H1 (cell line): Measurements from ENCODE around the gene CTH. TPM values are rescaled to one million over a fixed set of nuclear protein-coding genes. Genes with fewer than 3 reads are reported as not detected.

Source experiments
- CTCF ChIA-PET: fragments of 300-600 bp; sonication (Branson Sonifier 250); formaldehyde crosslinking; loops from one replicate; lab custom pipeline; 2021; ENCODE audit not compliant: partially characterized antibody; lab: Charles Lee
- POLR2A ChIA-PET: fragments of 300-600 bp; sonication (Branson Sonifier 250); formaldehyde crosslinking; loops from one replicate; lab custom pipeline; 2021; ENCODE audit warnings: inconsistent platforms; ENCODE audit not compliant: partially characterized antibody; lab: Charles Lee
- DNase-seq, 2 experiments: peaks; one replicate each; pipeline versions ENCODE4 v3.0.0 to v3.0.0-alpha.2; 2010 to 2022; ENCODE audit warnings: low spot score in 2 of 2, low read depth in 1 of 2, mixed read lengths in 1 of 2
- FAIRE-seq: peaks from 2 replicates; lab custom pipeline; 2011; peaks lifted over from hg19 to GRCh38; lab: Jason Lieb, UNC
- H2AFZ ChIP-seq: 2 replicates; pipeline ENCODE4 v1.8.1; 2012; ENCODE audit warnings: low read length, inconsistent platforms
- H2AK5ac ChIP-seq: 2 replicates; pipeline ENCODE4 v1.6.1; 2013; ENCODE audit warnings: low read depth, low read length
- H2BK120ac ChIP-seq: replicated peaks from 2 replicates; pipeline ENCODE3; 2013; ENCODE audit warnings: low read depth, low read length, inconsistent platforms
- H2BK12ac ChIP-seq: 2 replicates; pipeline ENCODE4 v1.6.1; 2013; ENCODE audit warnings: low read depth, low read length
- H2BK15ac ChIP-seq: 2 replicates; pipeline ENCODE4 v1.6.1; 2013; ENCODE audit warnings: low read length
- H2BK20ac ChIP-seq: 2 replicates; pipeline ENCODE4 v1.6.1; 2013; ENCODE audit warnings: low read length
- H2BK5ac ChIP-seq: 2 replicates; pipeline ENCODE4 v1.6.1; 2013; ENCODE audit warnings: low read depth, low read length
- H3K14ac ChIP-seq: 2 replicates; pipeline ENCODE4 v1.6.1; 2013; ENCODE audit warnings: inconsistent platforms; ENCODE audit not compliant: insufficient read length
- H3K18ac ChIP-seq: 2 replicates; pipeline ENCODE4 v1.6.1; 2013; ENCODE audit warnings: low read length; ENCODE audit errors: extremely low read depth
- H3K23ac ChIP-seq: 2 replicates; pipeline ENCODE4 v1.6.1; 2013; ENCODE audit warnings: inconsistent platforms; ENCODE audit not compliant: insufficient read length
- H3K23me2 ChIP-seq: 2 replicates; pipeline ENCODE4 v1.6.1; 2013; ENCODE audit warnings: low read depth, low read length
- H3K27ac ChIP-seq: 2 replicates; pipeline ENCODE4 v1.6.1; 2011; ENCODE audit warnings: low read depth, low read length, inconsistent platforms
- H3K27me3 ChIP-seq, 4 experiments: replicated peaks in 1 of 4; 1 replicate in 1 of 4; 2 replicates in 3 of 4; pipeline versions ENCODE4 v1.6.1 to v1.8.1; 2011 to 2013; ENCODE audit warnings: low read length in 3 of 4, mild to moderate bottlenecking in 3 of 4, inconsistent platforms in 2 of 4, mixed read lengths in 2 of 4, moderate library complexity in 1 of 4; ENCODE audit not compliant: control insufficient read depth in 3 of 4, insufficient read depth in 3 of 4; ENCODE audit errors: extremely low read depth in 1 of 4
- H3K36me3 ChIP-seq, 4 experiments: 2 replicates each; pipeline versions ENCODE4 v1.6.1 to v1.8.1; 2011 to 2013; ENCODE audit warnings: mild to moderate bottlenecking in 4 of 4, low read length in 3 of 4, moderate library complexity in 2 of 4, control low read depth in 1 of 4, inconsistent platforms in 1 of 4; ENCODE audit not compliant: insufficient read depth in 4 of 4, control insufficient read depth in 2 of 4
- H3K4ac ChIP-seq: replicated peaks from 2 replicates; pipeline ENCODE3; 2013; ENCODE audit warnings: low read length, low read depth, mixed read lengths, inconsistent platforms; ENCODE audit not compliant: insufficient read length
- H3K4me1 ChIP-seq, 4 experiments: replicated peaks in 1 of 4; 1 replicate in 1 of 4; 2 replicates in 3 of 4; pipeline versions ENCODE4 v1.6.1 to v1.8.1; 2011 to 2013; ENCODE audit warnings: low read length in 3 of 4, inconsistent platforms in 2 of 4, mixed read lengths in 1 of 4; ENCODE audit not compliant: insufficient read depth in 4 of 4, control insufficient read depth in 3 of 4
- H3K4me2 ChIP-seq, 2 experiments: 2 replicates each; pipeline versions ENCODE4 v1.6.1 to v1.8.1; 2011 to 2013; ENCODE audit warnings: low read depth in 2 of 2, low read length in 2 of 2, control low read depth in 1 of 2, inconsistent platforms in 1 of 2, mild to moderate bottlenecking in 1 of 2; ENCODE audit not compliant: insufficient read depth in 1 of 2
- H3K4me3 ChIP-seq, 4 experiments: fragments of 200-600, 300-600 bp in 1 of 4; sonication (generic), shearing (Covaris generic), sonication (Bioruptor Twin) in 1 of 4; 2 replicates each; pipeline versions ENCODE4 v1.5.1 to v1.8.1; 2011 to 2016; ENCODE audit warnings: low read length in 4 of 4, low read depth in 3 of 4, control low read depth in 2 of 4, inconsistent platforms in 2 of 4, mild to moderate bottlenecking in 2 of 4, mixed read lengths in 1 of 4, moderate library complexity in 1 of 4; ENCODE audit not compliant: insufficient read depth in 2 of 4; ENCODE audit errors: extremely low read depth in 1 of 4
- H3K56ac ChIP-seq: replicated peaks from 2 replicates; pipeline ENCODE3; 2013; ENCODE audit warnings: low read depth, mild to moderate bottlenecking, mixed read lengths, low read length, inconsistent platforms; ENCODE audit not compliant: insufficient read length
- H3K79me1 ChIP-seq: 2 replicates; pipeline ENCODE4 v1.6.1; 2013; ENCODE audit warnings: low read depth, low read length, control low read depth
- H3K79me2 ChIP-seq, 2 experiments: 2 replicates each; pipeline versions ENCODE4 v1.6.1 to v1.8.1; 2012 to 2013; ENCODE audit warnings: low read length in 2 of 2, mild to moderate bottlenecking in 2 of 2, inconsistent platforms in 1 of 2; ENCODE audit not compliant: insufficient read depth in 2 of 2, control insufficient read depth in 1 of 2
- H3K9ac ChIP-seq, 4 experiments: replicated peaks in 1 of 4; 1 replicate in 1 of 4; 2 replicates in 3 of 4; pipeline versions ENCODE4 v1.6.1 to v1.8.1; 2011 to 2013; ENCODE audit warnings: low read depth in 3 of 4, low read length in 3 of 4, control low read depth in 2 of 4, mild to moderate bottlenecking in 2 of 4, moderate library complexity in 2 of 4, inconsistent platforms in 1 of 4; ENCODE audit errors: extremely low read depth in 1 of 4
- H3K9me3 ChIP-seq, 2 experiments: 2 replicates each; pipeline versions ENCODE4 v1.6.1 to v1.8.1; 2012 to 2013; ENCODE audit warnings: mild to moderate bottlenecking in 2 of 2, moderate library complexity in 2 of 2, control low read depth in 1 of 2, inconsistent platforms in 1 of 2, low read depth in 1 of 2, low read length in 1 of 2, mixed read lengths in 1 of 2; ENCODE audit not compliant: insufficient read depth in 2 of 2
- H4K20me1 ChIP-seq, 2 experiments: replicated peaks in 1 of 2; 2 replicates each; pipeline versions ENCODE3 to v1.8.1; 2011 to 2013; ENCODE audit warnings: inconsistent platforms in 2 of 2, low read length in 2 of 2, mild to moderate bottlenecking in 1 of 2; ENCODE audit not compliant: insufficient read depth in 2 of 2, control insufficient read depth in 1 of 2
- H4K5ac ChIP-seq: 2 replicates; pipeline ENCODE4 v1.6.1; 2013; ENCODE audit warnings: low read length, low read depth, mixed read lengths, inconsistent platforms; ENCODE audit not compliant: insufficient read length
- H4K8ac ChIP-seq: 2 replicates; pipeline ENCODE4 v1.8.0; 2013; ENCODE audit warnings: mild to moderate bottlenecking, moderate library complexity, low read length, inconsistent platforms; ENCODE audit not compliant: insufficient read depth; ENCODE audit errors: extremely low read depth
- H4K91ac ChIP-seq: replicated peaks from 2 replicates; pipeline ENCODE3; 2013; ENCODE audit warnings: low read length, mixed read lengths, inconsistent platforms; ENCODE audit not compliant: insufficient read length
- ASH2L ChIP-seq: fragments of 200-600, 300-600 bp; sonication (generic); IDR thresholded peaks from one replicate; pipeline ENCODE4 v1.7.1; 2017; ENCODE audit warnings: low read length
- RXRA ChIP-seq: IDR thresholded peaks from 2 replicates; pipeline ENCODE4 v1.6.1; 2011; ENCODE audit warnings: low read depth, mild to moderate bottlenecking, low read length, moderate library complexity; ENCODE audit not compliant: insufficient read depth
- WGBS, 2 experiments: shearing (Covaris generic) in 1 of 2; methylation state at CpG; one replicate each; pipeline versions ENCODE4 v1.1.6 to v1.1.7; 2013 to 2015; ENCODE audit warnings: low lambda C conversion rate in 2 of 2, mixed read lengths in 2 of 2, inconsistent platforms in 1 of 2, low coverage in 1 of 2, missing lambda C conversion rate in 1 of 2; ENCODE audit not compliant: insufficient replicate concordance in 2 of 2, insufficient coverage in 1 of 2, insufficient read length in 1 of 2; ENCODE audit errors: extremely low coverage in 1 of 2, missing lambda C conversion rate in 1 of 2; 5-methylcytosine and 5-hydroxymethylcytosine counted together
- polyA plus RNA-seq, 7 experiments: library from polyadenylated mRNA; depleted of rRNA in 3 of 7; stranded (reverse) in 5 of 7; unstranded in 2 of 7; fragments of >200 nt in 5 of 7; fragments of 200-250 nt in 2 of 7; gene quantifications; 1 replicate in 5 of 7; 2 replicates in 1 of 7; 4 replicates in 1 of 7; pipeline versions ENCODE4 v1.2.1 to v1.2.3, GENCODE V29; 2011 to 2013; ENCODE audit warnings: missing spikeins in 2 of 7, mixed read lengths in 2 of 7
- total RNA-seq: library from RNA; stranded (reverse); fragmentation: NEBNext Ultra II Directional; extraction: Animal tissue kit (Norgen Biotek cat#: 25700); gene quantifications from 2 replicates; pipeline ENCODE4 v1.2.1, GENCODE V29; 2021

CTH gene
- total and polyA plus RNA-seq, 2 of the 8 experiments (the other 6 are each of a cell fraction or from before 2014, with no cell fraction given): 31.7 to 33.2 TPM

DNA sequence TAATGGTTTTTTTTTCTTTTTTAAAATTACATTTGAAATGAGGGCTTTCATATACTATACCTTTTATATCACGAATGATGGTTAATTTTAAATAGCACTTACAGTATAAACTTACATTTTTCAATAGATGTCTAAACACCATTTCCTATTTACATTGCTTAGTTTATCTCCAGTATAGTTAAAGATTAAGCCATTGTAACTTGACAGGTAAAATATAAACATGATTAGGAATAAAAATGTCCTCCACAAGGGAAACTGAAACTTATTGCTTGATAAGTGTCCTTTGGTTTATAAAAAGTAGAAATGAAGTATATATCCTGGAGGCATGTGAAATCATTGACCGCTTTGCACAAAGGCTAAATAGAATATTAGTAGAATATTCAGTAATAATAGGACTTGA lies 20.2 kb downstream of the CTH start:
- no peak overlapping the region for H2BK5ac ChIP-seq
- ChIA-PET CTCF (no interaction called here), POLR2A (interaction anchor here (0.8 to 4.5 kb wide), 2 partner anchors 11 to 19 kb away, joined by 4 to 19 read pairs; no protein-coding TSS in a partner anchor)
- H3K36me3 ChIP-seq: peaks cover 6 to 87% (median 43%) of the 10 kb centered on the region in 4 experiments
- H3K9me3 ChIP-seq: no peaks in the 10 kb centered on the region
- H4K5ac ChIP-seq: no peak overlapping the region
- no peak for TF ChIP-seq ASH2L
- no peak for TF ChIP-seq RXRA
- no peaks in the 10 kb centered on the region for H3K27me3 ChIP-seq
- no peaks in the 10 kb centered on the region for H3K79me1 ChIP-seq
- H3K4me3 ChIP-seq: no peak overlapping the region
- no peak overlapping the region for H2BK12ac ChIP-seq
- H4K20me1 ChIP-seq: no peaks in the 10 kb centered on the region
- no peak overlapping the region for H3K23ac ChIP-seq
- H4K8ac ChIP-seq: no peak overlapping the region
- H3K14ac ChIP-seq: no peak overlapping the region
- no peak overlapping the region for H2BK20ac ChIP-seq
- peaks cover 0 to 4% (median 0%) of the 10 kb centered on the region in 4 experiments; a peak in 1 of 7 replicates for H3K4me1 ChIP-seq
- H2BK15ac ChIP-seq: no peak overlapping the region
- no peak overlapping the region for H3K4me2 ChIP-seq
- H2BK120ac ChIP-seq: no peak overlapping the region
- no peak overlapping the region for H3K56ac ChIP-seq
- no peak overlapping the region for H3K27ac ChIP-seq
- no peak for DNase-seq
- FAIRE-seq: no peak
- WGBS, 2 experiments: 90% methylated on average over 2 of the region's 2 CpGs; no CpG with 5 or more reads in 1 of the 2 experiments
- no peak overlapping the region for H3K4ac ChIP-seq
- H3K79me2 ChIP-seq: no peaks in the 10 kb centered on the region
- no peaks in the 10 kb centered on the region for H3K23me2 ChIP-seq
- H2AK5ac ChIP-seq: no peak overlapping the region
- no peak overlapping the region for H4K91ac ChIP-seq
- H3K9ac ChIP-seq: no peak overlapping the region
- no peak overlapping the region for H2AFZ ChIP-seq
- H3K18ac ChIP-seq: no peak overlapping the region
